ENCODE measurements around the gene MCHR1.

- TF ChIP-seq, protein P1, sequence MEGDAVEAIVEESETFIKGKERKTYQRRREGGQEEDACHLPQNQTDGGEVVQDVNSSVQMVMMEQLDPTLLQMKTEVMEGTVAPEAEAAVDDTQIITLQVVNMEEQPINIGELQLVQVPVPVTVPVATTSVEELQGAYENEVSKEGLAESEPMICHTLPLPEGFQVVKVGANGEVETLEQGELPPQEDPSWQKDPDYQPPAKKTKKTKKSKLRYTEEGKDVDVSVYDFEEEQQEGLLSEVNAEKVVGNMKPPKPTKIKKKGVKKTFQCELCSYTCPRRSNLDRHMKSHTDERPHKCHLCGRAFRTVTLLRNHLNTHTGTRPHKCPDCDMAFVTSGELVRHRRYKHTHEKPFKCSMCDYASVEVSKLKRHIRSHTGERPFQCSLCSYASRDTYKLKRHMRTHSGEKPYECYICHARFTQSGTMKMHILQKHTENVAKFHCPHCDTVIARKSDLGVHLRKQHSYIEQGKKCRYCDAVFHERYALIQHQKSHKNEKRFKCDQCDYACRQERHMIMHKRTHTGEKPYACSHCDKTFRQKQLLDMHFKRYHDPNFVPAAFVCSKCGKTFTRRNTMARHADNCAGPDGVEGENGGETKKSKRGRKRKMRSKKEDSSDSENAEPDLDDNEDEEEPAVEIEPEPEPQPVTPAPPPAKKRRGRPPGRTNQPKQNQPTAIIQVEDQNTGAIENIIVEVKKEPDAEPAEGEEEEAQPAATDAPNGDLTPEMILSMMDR (conservative IDR thresholded peaks at IDR 0.05; ENCODE audit: low read depth in 2 of 2): no peak
- TF ChIP-seq ZNF331 (CRISPR knock-in tag; IDR thresholded peaks at IDR 0.05; ENCODE audit: low read depth): no peak
These were observed 11.1 kb downstream of the MCHR1 start for GRCh38 chr22:40690370-40690769.

Measured in GM23338 (cell line).